HG03342 (cell line): ENCODE results near the gene USP48.
"Not testable (repeated sequence)": the region's sequence is repeated elsewhere in the genome, so short reads cannot be mapped to it uniquely, and the experiment has no call there.

ENCODE experiments used
- ATAC-seq: cut with Tn5 transposase; IDR thresholded peaks from one replicate; pipeline ENCODE4 v1.9.1; 2021; ENCODE audit warnings: mild to moderate bottlenecking, moderate library complexity; ENCODE audit not compliant: unreplicated experiment

USP48 gene

DNA sequence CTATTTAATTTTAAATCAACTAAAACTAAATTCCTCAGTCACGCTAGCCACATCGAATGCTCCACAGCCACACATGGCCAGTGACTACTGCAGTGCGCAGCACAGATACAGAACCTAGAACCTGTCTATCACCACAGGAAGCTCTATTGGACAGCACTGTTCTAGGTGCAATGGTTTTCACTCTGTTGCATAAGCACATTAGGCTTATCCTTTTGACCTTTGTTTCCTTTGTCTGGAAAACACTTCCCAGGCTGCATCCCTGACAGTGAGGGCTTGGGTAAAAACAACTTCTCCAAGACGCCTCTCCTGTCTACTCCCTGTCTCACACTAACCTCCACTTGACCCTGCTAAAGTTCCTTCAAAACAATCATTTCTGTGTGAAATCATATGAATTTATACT lies 80.2 kb downstream of the USP48 start:
- ATAC-seq: no peak

DNA sequence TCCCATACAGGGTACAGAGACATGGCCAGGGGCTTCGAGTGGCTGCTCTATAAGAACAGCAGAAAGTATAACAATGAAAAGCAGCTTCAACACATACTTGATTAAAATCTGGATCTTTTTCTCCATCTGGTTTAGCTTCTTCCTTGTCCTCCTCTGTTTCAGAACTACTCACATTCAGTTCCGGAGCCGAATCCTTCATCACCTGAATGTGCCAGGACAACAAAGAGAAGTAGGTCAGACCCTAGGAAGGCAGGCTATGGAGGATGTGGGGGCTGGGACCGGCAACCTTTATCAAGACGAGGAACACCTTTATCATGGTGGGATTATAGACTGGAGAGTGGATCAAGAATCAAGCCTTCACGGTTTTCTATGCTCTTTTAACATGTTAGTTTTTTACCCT lies 81.5 kb downstream of the USP48 start:
- no peak for ATAC-seq

DNA sequence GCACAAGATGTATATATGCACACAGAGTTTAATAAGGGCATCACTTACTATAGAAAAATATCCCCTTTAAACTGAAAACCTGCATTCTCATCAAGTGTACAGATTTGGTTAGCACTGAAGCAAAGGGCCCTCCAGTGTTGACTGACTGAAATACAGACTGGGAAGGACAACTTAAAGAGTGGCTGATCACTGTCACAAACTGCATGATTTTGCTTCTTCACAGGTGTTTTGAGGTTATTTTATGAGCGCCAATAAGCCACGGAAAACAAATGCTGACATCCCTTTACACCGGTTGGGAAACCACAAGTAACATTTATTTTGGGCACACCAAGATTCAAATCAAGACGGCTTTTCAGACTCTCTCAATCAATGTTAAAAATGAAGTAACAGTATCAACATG lies 82.9 kb downstream of the USP48 start:
- ATAC-seq: no peak

DNA sequence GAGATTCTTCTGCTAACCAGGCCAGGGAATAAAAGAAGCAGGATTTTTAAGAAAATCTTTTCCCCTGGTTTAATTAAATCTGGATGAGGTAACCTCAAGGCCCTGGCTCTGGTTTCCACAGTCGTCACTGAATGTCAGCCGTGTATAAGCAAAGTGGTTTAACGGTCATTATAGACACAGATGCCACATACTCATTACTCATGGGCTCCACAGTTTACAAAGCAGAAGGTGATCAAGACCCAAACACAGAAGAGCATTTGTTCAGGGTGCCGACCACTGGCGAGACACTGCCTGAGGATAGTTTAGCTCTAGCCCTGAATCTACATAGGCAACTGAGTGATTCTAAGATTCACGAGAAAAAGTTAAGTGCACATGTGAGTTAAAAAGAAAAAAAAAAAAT lies 86.0 kb downstream of the USP48 start:
- no peak for ATAC-seq

DNA sequence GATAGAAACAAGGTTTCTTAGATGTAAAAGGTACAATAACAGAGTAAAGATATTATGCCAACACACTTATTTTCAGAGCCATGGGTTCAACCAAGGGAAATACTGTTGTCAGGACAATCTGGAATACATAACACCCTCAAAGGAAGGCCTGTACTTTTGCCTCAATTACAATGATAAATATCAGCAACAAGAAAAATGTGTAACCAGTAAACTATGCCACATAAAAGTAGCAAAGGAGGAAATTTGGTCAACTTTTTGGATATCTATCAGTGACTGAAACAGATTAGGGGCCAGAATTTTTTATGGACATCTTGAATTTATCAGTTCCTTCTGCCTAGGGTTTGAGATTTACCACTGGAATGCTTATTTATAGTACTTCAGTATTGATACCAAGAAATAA lies 89.2 kb downstream of the USP48 start:
- no peak for ATAC-seq

DNA sequence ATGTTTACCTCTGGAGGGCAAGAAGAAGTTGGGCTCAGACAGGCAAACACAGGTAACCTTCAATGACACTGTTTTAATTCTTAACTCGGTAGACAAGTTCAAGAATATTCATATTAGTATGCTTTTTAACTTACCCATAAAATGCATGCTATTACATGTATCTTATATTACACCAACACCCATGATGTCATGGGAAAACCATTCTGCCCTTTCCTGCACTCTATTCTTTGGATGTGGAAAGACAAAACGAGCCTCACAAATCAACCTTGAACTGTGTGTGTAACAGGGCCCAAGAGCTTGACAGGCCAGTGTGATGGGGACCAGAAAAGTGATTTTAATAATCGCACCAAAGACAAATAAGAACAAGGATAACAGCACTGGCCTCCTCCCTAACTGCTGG lies 91.2 kb downstream of the USP48 start:
- no peak for ATAC-seq

DNA sequence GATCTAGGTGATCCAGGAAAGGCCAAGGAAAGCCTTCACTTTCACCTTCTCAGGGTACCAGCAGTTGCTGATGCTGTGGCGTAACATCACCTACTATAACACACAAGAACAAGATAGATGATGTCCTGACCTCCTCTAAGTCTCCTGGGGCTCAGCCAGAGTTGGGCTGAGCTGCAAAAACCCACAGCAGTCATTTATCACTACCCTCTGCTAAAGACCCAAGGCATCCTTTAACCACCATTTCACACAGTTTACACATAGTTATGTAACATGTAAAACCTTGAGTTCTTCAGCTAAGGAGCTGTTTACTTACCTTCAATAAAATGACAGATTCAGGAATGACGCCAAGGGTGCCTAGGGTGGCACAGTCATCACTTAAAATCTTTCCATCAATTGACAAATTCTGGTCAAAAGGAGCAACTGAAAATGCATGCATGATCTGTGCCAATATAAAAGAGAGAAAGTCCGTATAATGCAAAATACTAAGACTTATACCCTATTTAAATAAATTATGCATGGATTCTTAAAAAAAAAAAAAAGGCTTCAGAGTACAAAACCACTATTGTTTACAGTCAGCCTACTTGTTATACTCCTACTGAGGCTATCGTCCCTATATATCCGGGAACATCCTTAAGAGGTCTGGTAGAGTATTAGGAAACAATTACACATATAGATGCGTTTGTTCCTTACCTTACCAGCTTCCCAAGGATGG lies 93.1 kb downstream of the USP48 start:
- no peak for ATAC-seq

DNA sequence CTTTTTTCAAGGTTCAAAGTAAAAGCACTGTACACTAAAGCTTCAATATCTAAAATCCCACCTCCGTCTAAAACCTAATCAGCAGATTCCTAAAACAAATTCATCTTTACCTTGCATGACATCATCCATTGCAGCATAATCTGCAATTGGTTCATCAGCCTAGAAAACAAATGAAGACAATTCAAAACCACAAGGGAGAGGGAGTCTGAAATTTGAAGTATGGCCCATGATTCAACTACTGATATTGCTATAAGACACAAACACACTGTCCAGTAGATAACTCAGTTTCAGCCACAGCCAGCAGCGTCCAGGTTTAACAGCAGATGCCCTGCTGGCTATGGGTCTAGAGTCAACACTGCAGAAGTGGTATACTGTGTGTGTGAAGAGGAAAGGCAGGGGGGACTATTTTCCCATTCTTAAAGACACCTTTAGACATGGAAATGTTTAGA lies 95.8 kb downstream of the USP48 start:
- no peak for ATAC-seq

DNA sequence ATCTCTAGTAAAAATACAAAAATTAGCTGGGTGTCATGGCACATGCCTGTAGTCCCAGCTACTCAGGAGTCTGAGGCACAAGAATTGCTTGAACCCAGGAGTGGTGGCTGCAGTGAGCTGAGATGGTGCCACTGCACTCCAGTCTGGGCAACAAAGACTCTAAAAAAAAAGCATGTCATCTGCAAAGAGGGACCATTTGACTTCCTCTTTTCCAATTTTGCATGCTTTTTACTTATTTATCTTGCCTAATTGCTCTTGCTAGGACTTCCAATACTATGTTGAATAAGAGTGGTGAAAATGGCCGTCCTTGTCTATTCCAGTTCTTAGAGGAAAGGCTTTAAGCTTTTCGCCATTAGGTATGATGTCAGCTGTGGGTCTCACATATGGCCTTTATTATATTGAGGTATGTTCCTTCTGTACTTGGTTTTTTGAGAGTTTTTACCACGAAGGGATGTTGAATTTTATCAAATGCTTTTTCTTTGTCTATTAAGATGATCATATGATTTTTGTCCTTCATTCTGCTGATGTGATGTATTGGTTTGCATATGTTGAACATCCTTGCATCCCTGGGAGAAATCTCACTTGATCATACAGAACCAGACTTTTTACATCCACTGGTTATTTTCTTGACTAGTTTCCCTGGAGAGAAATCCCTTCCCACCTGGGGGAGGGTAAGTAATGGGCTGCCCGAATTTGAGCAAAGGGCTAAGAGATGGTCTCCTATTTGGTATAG lies 96.8 kb downstream of the USP48 start:
- ATAC-seq: no peak

DNA sequence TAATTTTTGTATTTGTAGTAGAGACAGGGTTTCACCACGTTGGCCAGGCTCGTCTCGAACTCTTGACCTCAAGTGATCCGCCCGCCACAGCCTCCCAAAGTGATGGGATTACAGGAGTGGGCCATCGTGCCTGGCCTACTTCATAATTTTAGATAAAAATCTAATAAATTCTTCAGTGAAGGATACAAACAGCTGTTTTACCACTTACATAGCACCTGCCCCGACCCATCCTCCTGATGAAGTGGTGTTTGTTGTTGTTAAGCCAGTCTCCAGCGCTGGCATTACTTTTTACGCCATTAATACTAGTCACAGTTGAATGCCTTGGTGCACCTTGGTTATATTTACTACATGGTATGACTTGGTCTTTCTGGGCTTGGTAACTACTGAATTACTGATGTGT lies 101.5 kb downstream of the USP48 start:
- ATAC-seq: no peak

DNA sequence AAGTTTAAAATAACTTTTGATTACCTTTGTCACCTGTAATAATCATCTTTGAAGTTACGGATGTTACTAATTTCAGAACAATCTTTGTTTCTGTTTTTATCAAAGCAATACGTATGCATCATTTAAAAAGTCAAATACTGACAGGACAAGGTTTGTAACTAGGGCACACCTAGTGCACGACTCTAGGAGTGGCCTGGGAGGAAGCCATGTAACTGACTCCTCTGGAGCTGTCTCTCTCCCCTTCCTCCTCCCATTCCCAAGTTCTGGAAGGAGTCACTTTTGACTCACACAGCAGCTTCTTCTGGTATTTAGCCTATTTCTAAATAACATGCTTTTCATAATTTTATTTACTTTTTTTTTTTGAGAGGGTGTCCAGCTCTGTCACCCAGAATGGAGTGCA lies 102.0 kb downstream of the USP48 start:
- ATAC-seq: no peak

DNA sequence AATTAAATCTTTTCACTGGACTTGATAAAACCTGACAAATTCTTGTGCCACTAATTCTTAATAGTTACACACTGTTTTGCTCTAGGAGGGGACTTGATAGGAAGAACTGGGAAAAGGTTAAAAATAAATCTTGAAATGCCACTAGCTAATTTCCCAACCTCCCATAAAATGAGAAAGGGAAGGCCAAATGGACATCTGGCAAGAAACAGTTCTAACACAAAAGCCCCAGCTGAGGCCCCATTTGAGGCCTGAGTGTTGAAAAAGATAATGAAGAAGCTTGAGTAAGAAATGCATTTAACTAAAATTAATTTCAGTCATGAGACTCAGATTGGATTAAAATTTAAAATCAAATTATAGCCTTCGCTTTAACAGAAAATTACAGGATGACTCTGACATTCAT lies 102.6 kb downstream of the USP48 start:
- ATAC-seq: no peak

DNA sequence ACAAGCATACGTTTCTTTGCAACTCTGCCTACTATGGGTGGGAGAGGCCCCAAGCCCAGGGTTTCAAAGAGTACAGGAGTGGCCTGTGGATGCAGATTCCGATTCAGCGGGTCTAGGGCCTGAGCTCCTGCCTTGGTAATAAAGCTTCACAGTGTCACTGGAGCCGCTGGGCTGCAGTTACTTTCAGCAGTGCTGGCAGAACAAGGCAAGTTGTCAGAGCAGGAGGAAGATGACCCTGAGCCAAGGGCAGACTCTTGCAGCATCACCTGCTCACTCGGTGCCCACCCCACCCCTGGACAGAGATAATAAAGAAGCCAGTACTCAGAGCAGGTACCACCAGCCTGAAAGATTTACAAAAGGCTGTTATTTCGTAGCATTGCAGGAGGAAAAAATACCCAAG lies 105.8 kb downstream of the USP48 start:
- no peak for ATAC-seq

DNA sequence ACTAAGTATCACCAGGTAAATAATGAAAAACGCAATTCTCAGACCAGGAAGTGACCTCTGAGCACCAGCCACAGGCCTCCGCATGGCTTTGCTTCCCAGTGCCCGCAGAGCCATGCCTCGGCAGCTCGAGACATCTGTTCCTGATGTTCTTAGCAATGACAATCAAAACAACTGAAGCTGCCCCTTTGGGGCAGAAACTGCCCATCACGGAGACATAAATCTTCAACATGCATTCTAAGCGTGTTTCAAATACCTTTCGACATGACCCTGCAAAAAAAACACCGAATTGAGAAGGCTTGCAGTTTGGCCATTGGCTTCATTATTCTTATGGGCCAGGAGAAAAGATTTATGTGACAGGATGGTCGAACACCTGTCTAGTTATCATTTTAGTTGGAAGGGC lies 108.0 kb downstream of the USP48 start:
- no peak for ATAC-seq

DNA sequence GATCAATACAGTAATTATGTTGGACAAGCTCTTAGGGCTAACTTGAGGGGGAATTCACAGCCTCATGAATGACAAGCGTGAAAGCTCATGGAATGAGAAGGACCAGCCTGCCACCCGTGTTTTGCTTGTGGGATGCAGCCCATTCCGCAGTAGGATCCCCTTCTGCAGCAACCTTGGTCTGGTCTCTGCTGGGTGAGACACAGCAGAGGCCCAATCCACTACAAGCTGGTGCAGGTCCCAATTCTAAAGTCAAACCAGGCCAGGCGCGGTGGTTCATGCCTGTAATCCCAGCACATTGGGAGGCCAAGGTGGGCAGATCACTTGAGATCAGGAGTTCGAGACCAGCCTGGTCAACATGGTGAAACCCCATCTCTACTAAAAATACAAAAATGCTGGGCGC lies 109.1 kb downstream of the USP48 start:
- ATAC-seq: not testable (repeated sequence)

DNA sequence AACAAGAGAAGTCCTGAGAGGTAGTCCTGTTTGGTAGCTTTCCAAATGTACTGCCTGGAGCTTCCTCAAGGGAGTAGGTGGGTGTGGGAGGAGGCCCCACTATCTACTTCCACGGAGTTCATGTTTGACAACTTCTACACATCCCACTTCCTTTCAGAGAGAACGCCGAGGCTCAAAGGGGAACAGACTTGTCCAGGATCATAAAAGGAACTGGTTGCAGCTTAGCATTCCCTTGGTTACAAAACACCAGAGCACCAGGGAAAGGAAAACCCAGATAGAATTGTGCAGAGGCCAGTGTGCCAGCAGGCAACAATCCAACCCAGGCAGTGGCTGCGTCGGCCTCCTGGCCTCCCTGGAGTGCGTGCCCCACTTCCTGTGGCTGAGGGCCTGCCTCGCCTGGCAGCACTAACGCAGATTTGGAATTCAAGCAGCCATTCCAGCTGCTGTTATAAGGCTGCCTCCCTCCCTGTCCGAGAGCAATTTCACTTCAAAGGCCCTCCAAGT lies 109.6 kb downstream of the USP48 start:
- ATAC-seq: no peak

DNA sequence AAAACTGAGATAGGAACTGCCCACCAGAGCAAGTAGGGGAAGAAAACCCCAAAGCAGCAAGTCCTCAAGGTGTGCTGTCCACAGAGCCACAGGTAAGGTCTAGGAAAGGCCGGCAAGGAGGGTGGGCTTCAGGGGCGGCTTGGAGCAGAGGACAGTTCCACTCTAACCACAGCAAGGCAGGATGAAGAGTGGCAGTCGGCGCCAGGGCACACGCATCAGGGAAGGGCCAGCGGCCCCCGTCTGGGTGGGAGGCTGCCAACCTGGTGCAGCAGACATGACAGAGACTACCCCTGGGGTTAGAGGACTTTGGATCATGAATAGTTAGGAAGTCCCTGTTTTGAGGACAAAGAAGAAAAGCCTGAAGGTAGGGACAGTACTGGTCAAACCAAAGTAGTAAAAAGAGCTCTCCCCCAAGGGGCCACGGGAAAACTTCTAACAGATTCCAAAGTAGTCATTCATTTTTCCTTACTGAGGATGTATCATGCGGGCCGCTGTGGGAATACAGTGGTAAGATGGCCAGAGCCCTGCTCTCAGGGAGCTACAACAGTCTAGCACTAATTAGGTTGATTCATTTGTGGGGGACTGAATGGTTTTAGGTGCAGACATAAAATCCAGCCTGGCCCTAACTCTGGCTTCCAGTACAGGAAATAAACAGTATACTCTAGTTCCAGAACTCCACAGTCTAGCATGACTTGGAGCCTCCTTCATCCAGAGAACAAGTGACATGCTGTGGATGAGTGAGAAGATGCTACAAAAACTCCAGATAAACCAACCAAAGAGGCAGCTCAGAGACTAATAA lies 110.3 kb downstream of the USP48 start:
- no peak for ATAC-seq

DNA sequence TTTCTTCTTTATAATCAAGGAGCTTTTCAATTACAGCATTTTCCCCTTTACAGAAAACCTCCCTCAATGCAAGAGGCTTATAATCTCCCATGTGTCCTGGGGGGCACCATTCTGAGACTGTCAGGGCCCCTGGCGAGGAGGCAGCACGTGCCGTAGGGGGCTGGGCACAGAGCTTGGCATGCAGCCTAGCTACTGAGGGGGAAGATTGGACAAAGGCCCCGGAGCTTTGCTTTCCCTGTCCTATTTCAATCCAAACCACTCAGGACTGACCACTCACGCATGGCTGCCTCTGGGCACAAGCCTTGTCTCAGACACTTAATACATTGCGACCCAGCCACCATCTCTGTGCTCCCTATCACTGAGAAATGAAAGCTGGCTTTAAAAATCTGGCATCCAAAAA lies 111.0 kb downstream of the USP48 start:
- ATAC-seq: no peak

DNA sequence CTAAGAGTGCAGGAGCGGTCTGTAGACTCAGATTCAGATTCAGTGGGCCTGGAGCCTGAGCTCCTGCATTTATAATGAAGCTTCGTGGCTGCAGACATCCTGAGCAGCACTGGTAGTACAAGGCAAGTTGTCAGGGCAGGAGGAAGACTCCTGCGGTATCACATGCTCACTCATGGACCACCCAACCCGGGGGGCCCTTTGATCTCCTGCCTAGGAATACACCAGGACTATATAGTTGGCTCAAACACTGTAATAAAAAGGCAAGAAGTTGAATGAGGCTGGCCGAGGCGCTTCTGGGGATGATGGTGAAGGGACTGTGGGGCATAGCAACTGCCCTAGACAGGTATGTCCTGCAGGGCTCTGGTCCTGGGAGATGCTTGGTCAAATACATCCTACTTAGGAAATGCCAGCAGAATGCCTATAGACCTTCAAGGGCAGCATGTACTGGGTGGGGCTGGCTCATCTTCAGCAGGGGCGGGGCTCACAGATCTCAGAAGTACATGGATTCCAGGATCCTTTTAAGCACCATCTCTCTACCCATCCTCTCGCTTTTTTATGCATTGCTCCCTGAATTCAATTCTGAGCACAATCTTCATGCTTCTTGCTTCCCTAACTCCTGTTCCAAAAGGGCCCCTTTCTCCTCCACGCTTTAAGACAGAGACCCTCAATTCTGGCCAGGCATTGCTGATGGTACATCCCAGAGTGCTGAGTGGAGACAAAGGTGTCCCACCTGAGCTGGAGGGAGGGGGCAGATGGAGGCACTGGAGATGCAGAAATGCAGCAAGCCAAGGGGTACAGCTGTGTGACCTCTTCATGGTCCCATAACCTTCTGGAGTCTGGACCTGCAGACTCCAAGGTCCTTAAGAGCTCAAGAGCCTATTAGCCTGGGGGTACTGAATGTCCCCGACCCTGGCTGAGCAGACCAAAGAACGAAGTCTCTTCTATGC lies 111.7 kb downstream of the USP48 start:
- ATAC-seq: no peak

DNA sequence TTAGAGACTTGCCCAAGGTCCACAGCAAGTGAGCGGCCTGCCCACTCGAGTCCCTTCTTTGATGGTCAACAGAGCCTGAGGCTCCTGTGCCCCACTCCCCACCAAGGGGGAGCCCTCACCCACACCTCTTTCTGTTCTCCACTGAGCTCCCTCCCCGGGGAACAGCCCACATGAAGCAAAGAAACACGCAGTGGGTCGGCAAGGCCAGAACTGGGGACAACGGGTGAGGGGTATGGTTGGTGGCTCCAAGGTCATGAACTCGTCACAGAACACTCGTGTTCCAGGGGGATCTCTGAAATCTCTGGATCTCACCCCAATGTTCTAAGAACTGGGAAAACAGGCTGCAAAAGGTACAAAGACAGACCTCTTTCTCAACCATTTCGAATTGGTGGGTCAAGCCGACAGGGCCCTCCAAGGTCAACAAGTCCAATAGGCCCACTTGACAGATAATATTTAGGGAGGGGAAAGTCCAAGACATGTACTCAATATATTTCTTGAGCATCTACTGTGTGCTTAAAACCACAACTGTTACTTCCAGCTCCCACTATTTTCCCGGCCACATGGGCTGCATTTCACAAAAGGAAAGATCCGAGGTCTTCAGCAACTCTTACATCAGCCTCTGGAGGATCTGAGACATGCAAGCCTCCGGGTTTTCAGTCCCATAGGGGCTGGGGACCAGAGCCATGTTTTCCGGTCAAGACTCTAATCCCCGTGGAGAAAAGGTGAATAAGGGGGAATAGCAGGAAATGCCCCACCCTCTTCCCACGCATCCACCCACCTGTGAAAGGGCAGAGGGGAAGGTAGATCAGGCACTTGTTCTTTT lies 112.7 kb downstream of the USP48 start:
- no peak for ATAC-seq
